HTERT RPE-1 (cell line): ENCODE measurements around the gene BIN1.

ENCODE experiments used
- in situ Hi-C: fragments of 300-500 bp; cut with MboI; formaldehyde crosslinking; loops from 4 replicates; pipeline ENCODE4 v1.14.3; 2020; ENCODE audit warnings: low sequenced_read_pairs

BIN1 gene

DNA sequence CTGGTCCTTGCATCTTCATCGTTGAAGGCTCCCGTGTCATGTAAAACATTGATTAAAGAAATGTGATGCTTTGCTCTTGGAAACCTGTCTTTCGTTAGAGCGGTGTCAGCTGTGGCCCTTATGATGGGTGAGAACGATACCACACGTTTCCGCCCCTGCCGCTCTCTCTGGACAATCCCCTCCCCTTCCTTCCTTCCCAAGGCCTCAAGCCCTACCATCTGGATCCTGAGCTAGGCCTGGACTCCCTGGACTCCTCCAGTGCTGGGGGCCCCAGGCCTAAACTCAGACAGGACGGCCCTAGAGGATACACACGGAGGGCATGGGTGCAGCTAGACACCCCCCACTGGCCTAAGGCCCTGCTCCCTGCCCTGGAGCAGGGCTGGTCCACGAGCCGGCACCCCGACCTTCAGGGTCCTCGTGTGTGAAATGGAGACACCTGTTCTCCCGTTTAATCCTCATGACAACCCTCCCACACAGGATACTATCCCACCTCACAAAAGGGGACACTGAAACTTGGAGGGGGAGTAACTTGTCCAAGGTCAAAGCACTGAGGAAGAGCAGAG, 13.2 kb downstream of the BIN1 start:
- in situ Hi-C loops: no loop called here

DNA sequence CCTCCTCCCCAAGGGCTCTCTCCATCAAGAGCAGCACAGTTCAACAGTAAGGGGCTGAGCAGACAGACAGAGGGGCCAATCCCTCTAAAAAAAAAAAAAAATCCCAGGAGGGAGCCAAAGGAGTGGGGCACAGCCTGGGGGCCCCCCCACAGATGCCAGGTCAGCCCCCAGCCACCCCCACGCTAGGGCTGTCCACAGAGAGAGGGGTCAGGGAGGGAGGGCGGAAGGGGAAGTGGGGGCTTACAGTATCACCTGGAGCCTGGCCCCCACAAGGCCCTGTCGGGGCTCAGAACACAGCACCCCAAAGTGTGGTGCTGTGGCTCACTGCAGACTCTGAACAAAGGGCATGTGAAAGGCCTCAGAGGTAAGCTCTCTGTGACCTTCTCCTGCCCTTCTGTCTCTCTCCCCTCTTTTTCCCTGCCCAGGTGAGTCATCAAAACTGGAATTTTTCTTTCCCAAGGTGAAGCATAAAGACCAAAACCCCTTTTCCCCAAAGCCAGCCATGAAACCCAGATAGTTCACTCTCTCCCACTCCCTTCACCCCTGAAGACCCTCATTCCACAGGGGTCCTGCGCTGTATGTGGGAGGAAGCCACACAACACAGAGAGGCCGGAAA, 13.9 kb downstream of the BIN1 start:
- in situ Hi-C loops: no loop called here

DNA sequence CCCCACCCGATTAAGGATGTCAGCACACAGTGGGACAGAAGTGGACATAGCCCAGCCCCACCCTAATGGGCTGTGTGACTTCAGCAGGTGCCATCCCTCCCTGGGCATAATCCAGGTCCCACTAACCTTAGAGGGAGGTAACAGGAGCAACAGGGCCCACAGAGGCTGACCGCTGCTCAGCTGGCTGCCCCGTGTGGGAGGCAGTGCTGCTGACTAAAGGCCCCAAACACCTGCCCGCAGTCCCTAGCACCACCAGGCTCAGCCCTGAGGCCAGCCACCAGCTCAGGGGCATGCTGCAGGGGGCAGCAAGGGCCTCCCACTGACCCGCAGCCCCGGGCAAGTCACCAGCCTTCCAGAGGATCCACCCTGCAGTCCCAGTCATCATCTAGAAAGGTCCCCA, 14.6 kb downstream of the BIN1 start:
- in situ Hi-C loops: no loop called here

DNA sequence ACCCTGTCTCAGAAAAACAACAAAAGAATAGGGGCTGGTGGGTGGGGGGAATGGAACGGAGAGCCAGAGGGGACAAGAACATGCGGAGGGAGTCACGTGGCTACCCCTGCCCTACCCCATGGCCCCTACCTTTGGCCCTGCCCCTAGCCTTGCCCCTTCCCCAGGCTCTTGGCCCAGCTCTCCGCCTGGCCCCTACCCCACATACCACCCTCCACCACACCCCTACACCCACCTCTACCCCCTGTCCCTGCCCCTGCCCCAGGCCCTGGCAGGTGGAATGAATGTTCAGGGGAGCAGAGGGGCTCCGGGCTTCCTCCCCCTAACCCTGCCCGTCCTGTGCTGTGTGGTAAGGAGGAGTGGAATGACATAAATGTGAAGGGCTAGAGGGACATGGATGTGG, 15.1 kb downstream of the BIN1 start:
- in situ Hi-C loops: no loop called here

DNA sequence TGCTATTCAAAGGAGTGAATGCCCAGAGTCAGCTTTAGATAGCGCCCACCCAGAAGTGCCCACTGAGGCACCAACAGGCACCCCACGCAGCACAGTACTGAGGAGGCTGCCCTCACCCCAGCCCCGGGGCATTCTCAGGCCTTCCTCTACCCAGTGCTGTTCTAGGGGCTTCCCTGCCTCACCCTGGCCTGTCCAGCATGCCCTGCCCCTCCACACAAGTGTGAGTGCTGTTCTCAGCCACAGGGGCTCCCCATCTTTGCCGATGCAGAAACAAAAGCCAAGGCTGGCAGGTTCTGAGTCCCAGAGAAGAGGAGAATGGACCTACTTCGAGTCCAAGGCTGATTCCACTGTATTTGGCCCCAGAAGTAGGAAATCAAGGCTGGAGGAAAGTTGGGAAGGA, 15.8 kb downstream of the BIN1 start:
- in situ Hi-C loops: no loop called here

DNA sequence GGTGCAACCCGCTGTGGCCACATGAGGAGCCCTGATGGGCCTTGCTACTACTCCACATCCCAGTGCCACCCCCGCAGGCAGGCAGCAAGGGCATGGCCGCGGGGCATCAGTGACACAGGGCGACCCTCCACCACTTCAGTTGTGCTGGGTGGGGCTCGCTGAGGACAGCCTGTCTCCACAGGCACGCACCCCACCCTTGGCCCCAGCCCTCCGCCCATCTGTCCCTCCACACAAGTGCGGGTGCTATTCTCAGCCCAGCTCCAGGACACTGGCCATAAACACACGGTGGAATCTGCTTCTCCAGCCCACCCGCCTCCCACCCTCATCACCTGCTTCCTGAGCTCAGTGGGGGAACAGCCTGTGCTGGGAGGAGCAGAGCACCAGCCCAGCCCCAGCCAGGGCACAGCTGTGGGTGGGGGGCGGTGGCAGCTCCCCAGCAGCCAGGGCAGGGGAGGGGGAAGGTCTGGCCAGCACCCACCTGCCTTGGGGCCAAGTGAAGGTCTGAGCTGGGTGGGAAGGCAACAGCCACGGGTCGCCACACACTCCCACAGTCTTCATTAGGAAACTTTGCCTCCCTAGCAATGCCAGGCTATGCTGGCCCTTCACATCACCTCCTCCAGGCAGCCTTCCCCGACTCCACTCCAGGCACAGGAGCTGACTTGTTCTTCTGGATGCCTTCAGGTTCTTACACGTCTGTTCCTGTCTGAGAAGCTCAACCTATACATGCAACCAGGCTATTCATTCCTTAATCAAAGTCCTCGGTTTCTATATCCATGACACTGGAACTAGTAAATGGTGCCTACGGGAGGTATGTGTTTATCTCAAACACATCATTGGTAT, 16.5 kb downstream of the BIN1 start:
- in situ Hi-C loops: no loop called here

DNA sequence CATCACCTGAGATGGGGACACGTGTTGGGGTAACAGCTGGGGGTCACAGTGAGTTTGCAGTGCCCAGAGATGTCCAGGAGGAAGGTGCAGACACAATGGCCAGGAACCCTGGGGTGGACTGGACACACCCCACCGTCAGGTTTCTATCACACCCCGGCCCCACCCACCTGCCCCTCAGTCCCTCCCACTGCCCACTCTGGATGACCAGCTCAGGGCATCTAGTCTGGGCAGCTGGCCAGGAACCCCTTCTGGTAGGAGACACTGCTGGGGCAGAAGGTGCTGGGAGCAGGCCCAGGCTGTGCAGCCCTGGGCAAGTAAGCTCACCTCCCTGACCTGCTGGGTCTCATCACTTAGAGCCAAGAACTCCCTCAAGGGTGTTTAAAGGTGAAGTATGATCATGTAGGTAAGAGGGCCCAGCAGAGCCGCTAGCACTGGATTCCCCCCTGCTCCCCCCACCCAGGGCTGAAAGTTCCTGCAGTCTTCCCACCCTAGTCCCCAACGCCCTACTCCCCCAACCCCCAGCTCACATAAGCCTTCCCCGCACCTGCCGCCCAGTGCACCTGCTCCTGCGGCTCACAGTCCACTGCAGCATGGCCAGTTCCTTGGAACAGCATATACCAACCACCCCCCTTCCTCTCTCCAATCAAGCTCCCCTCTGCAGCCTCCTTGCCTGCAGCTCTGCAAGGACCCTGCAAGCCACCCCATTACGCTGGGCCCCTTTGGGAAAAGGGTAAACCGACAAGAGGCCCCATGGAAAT, 17.3 kb downstream of the BIN1 start:
- in situ Hi-C loops: no loop called here

DNA sequence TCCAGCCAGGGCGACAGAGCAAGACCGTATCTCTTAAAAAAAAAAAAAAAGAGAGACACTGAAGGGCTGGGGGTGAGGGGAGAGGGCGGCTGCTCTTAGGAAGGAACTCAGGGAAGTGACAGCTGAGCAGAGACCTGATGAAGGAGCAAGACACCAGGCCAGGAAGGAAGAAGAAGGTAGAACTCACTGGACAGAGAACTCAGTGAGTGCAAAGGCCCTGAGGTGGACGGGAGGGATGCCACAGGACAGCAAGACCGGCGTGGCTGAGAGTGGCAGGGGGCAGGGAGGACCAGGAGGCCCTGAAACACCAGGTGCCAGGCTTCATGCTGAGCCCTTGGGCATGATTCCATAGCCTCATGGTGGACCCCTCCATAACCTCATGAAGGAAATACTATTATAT, 18.2 kb downstream of the BIN1 start:
- in situ Hi-C loops: no loop called here

DNA sequence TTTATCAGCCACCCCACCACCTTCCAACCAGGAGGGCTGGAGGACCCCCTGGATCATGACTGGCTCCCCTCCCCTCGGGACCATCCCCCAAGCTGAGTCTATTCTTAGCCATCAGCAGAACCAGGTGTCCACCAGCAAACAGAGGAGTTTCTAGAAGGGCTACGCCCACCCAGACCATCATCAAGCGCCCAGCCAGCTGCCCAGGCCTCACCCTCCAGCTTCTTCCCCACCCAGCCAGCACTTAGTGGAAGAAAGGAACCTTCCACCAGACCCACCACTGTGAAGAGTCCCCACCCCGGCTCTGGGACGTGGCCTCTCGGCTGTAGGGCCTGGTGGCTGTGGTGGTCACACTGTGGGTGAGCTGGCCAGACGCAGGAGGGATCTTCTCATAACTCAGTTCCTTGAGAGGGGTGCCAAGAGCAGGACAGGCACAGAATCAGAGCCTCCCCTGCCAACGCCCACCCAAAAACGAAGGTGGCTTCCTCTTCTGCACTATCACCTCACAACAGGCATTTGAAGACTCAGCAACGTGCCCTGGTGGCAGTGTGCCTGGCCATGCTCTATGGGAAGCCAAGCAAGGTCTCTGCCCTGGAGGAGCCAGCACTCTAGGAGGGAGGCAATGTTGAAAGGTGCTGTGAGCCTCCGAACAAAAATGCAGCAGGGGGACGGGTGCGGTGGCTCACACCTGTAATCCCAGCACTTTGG, 19.0 kb downstream of the BIN1 start:
- in situ Hi-C loops: no loop called here

DNA sequence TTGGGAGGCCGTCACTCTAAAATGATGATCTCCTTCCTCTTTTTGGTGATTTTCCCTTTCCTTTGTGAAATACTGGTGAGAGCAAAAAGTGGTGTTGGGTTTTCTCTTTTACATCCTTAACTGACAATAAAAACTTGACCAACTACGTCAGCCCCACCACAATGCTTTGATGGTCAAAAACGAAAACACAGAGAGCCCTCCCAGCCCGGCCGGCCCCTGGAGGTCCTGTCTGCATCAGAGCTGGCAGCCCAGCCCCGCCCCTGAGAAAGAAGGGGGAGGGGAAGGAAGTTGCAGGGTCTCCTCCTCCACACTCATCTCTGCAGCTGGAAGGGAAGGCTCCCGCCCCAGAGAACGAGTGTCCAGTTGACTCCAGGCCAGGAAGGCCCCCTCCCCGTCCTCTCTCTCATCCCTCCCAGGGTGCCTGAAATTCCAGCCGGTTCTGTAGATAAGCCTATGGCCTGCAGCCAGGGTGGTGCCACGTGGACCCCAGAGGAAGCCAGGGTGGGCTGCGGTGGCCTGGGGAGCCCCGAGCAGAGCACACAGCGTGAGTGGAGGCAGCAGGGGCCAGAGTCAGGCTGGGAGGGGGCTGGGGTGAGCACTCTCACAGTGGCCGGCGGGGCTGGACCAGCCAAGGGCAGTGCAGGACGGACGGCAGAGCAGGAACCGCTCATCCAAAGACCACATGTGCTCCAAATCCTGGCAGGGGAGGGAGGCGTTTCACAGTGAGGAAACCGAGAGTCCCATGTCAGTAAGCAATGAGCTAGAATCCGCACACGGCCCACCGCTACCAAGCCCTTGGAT, 19.8 kb downstream of the BIN1 start:
- in situ Hi-C loops: no loop called here

DNA sequence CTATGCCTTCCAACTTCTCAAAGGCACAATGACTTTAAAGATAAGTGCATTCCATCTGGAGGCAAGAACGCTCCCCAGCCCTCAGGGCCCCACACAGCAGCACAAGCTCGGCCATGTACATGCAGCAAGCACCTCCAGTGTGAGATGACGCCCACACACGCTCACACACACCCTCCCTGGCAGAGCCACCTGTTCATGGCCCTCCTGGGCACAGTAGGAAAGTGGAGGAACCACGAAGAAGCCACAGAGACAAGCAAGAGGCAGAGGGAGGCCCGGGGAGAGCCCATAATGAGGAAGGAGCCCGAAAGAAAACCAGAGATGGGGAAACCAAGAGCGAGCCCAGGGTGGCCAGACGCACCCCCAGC, 21.7 kb downstream of the BIN1 start:
- in situ Hi-C loops: no loop called here

DNA sequence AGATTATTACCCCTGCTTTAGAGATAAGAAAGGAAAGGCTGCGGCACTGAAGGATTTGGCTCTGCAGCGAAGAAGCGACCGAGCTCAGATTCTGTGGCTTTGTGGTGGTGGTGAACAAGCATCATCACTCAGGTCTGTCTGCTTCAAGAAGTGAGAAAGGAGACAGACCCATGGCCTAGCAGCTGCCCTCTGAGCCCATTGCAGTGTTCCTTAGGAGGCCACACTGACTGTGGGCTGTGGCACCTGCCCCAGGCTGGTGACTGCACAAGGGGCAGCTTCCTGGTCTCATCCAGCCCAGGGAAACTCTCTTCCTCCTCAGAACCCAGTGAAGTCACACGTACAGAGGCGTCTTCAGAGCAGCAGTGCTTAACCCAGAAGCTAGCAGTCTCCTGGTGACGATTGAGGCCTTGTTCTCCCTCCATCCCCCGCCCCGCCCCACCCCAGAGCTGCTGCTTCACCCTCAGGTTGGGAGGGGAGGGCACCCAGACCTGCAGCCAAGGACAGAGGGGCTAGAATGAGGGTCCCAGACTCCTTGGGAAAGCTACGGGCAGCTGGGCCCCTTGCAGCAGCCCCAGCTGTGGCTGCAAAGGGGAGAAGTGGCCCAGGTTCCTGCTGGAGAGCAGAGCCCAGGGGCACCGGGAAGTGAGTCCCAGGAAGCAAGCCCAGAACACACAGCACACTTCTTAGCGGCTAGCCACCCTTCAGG, 22.2 kb downstream of the BIN1 start:
- in situ Hi-C loops: no loop called here

DNA sequence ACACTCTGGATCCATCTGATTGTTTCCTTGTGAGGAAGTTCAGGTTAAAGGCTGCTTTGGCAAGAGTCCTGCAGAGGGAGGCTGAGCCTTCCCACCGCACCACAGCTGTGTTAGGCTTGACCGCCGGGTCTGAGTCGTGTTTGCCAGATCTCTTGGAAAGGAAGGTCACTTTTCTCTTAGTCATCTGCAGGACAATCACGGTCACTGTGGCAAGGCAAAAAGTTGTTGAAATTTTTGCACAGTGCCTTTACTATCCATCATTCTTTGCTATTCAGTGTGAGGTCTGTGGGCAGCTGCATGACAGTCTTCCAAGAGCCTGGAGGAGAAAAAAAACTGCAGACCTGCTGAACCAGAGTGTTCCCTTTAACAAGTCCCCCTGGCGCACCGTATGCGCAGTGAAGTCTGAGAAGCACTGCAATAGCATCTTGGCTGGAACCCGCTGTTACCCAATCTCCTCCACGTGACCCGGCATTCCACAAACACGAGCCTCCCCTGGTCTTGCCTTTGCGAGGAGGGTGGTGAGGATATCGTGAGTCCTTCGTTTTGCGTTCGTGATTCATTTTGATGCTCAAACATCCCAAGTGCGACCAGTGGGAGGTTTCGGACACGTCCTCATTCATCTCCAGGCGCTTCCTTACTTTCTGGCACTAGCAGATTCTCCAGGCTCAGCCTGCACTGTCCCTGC, 23.0 kb downstream of the BIN1 start:
- in situ Hi-C loops: no loop called here

DNA sequence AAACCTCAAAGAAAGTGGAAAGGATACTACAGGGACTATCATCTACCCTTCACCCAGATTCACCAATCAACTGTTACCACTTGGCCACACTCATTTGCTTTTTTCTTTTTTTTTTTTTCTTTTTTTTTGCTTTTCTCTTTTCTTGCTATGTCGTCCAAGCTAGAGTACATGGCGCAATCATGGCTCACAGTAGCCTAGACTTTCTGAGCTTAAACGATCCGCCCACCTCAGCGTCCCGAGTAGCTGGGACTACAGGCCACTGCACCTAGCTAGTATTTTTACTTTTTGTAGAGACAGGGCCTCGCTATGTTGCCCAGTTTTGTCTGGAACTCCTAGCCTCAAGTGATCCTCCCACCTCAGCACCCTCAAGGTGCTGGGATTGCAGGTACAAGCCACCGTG, 24.0 kb downstream of the BIN1 start:
- in situ Hi-C loops: no loop called here

DNA sequence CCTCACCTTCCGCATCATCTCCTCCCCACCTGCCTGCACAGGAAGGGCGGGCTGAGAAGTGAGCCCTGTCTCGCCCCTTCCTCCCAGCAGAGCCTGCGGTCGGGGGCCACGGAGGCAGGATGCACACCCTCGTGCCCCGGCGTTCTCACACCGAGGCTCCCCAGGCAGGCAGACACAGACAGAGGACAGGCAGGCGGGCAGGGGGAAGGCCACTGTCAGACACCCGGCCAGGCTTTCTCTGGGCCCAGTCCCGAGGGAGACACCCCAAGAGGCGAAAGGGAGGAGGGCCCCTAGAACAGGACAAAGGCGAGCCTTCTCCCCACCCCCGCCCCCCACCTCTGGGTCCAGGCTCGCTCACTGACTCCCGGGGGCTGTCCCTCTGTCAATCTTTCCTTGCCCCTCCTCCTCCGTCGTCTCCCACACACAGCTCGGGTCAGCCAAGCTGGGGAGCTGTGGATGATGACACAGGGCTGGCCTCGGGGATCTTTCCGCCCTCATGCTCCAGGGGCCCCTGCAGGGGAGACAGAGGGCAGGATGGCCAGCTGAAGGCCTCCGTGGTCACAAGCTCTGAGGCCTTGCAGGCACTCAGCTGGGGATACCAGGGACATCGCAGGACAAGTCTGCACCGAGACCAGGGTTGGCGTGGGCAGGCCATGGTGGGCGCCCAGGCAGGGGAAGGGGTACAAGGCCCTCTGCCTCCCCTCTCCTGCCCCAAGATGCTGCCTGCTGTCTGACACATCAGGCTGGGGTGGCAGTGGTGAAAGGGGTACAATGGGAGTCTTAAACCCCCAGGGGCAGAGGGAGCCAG, 24.9 kb downstream of the BIN1 start:
- in situ Hi-C loops: no loop called here

DNA sequence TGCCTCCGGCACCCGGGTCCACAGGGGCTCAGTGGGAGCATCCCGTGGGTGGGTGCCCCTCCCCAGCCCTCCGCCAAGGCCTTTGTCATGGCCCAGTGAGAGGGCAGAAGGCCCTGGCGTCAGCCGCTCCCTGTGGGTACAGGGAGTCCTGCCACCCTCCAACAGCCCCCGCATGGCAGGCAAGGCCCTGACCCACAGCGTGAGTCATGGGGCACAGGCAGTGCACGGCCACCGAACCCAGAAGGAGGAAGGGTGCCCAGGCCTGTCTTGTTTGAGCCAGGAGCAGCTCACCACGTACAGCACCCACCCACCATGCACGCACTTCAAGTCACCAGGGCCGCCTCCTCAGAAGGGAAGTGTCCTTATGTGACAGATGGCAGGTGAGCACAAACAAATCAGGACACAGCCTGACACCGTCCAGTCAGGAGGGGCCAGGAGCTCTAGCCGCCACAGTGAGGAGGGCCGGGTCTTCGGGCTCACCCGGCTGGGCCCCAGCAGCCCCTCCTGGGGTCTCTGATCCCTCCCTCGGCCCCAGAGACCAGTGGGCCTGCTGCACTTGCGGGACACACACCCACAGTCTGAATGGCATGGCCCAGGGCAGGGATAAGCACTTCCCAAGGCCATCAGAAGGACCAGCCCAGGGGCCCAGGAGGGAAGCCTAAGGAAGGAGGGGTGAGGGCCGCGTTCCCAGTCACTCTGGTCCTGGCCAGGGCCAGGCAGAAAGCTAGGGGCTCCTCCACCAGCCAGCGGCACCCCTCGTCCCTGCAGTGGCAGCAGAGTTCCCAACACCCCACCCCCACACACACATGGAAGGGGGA, 25.8 kb downstream of the BIN1 start:
- in situ Hi-C loops: no loop called here

DNA sequence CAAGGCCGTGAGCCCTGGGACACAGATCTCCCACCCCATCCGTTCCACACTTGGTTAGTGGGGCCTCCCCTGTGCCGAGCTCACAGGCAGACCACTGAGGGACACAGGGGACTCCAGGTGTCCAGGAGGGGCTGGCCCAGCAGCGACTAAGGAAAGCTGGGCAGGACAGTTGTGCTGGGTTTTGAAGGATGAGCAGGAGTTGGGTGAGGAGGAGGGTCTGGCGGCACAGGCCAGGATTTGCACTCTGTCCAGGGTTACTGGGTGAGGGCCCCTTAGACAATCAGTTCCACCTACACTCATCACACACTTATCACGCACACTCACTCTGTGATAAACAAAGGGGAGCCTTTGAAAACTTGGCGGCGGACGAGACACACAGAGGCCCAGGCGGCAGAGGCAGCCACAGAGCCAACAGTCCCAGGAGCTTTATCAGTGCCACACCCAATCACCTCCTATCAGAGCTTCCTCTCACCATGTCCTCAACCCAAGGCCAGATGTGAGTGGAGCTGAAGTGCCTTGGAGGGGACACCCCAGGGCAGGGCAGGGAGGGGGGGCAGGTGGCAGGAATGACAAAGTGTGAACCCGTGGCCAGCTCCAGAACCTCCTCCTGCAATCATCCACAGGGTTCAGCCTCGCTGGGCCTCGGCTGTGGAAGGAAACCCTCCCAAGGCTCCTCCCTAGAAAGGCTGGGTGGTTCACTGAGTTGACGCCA, 26.6 kb downstream of the BIN1 start:
- in situ Hi-C loops: no loop called here
